Heart left ventricle (tissue), 16 donors: ENCODE results near the gene OTOP3. TPM values are rescaled to one million over a fixed set of nuclear protein-coding genes. Genes with fewer than 3 reads are reported as not detected.

ENCODE experiments used
- ATAC-seq, 4 donors: fragments of 200-7000 bp; cut with Tn5 transposase; one replicate each; pipeline ENCODE4 v1.9.1; 2020 to 2022; ENCODE audit warnings: moderate library complexity in 4 of 4, mild to moderate bottlenecking in 3 of 4, moderate number of reproducible peaks in 1 of 4
- DNase-seq, 5 donors: peaks; one replicate each; pipeline ENCODE4 v3.0.0-alpha.2; 2020
- H3K27ac ChIP-seq, 12 donors: fragments of 200-600 bp; sonication (generic) in 4 of 12; one replicate each; pipeline versions ENCODE4 v1.5.0 to v1.8.0; 2016 to 2022; ENCODE audit warnings: mild to moderate bottlenecking in 2 of 12
- H3K27me3 ChIP-seq, 9 donors: fragments of 200-600 bp; sonication (generic) in 2 of 9; one replicate each; pipeline versions ENCODE4 v1.5.1 to v1.8.0; 2016 to 2022; ENCODE audit warnings: mild to moderate bottlenecking in 3 of 9
- H3K36me3 ChIP-seq, 9 donors: fragments of 200-600 bp; sonication (generic) in 2 of 9; one replicate each; pipeline versions ENCODE4 v1.5.0 to v1.8.0; 2018 to 2022; ENCODE audit warnings: mild to moderate bottlenecking in 2 of 9
- H3K4me1 ChIP-seq, 12 donors: fragments of 200-600 bp; sonication (generic) in 4 of 12; one replicate each; pipeline versions ENCODE4 v1.5.0 to v1.8.0; 2016 to 2022; ENCODE audit warnings: mild to moderate bottlenecking in 3 of 12
- H3K4me3 ChIP-seq, 12 donors: fragments of 200-600 bp; sonication (generic) in 4 of 12; one replicate each; pipeline versions ENCODE4 v1.5.0 to v1.8.0; 2017 to 2022; ENCODE audit warnings: mild to moderate bottlenecking in 9 of 12, moderate library complexity in 4 of 12
- H3K9me3 ChIP-seq, 12 donors: fragments of 200-600 bp; sonication (generic) in 4 of 12; one replicate each; pipeline versions ENCODE4 v1.5.0 to v1.8.0; 2016 to 2022; ENCODE audit warnings: mild to moderate bottlenecking in 1 of 12
- CTCF ChIP-seq, 12 donors: fragments of 200-600 bp; sonication (generic) in 4 of 12; IDR thresholded peaks; one replicate each; pipeline versions ENCODE4 v1.5.0 to v1.8.0; 2018 to 2022; ENCODE audit warnings: antibody characterized with exemption in 12 of 12, mild to moderate bottlenecking in 5 of 12
- POLR2A ChIP-seq, 2 donors: fragments of 450-650 bp; IDR thresholded peaks; one replicate each; pipeline ENCODE4 v1.6.1; 2017; ENCODE audit warnings: antibody characterized with exemption in 2 of 2, mild to moderate bottlenecking in 2 of 2, moderate library complexity in 2 of 2
- WGBS, 4 donors: extraction: QIAGEN DNeasy Blood & Tissue Kit in 2 of 4; methylation state at CpG; one replicate each; pipeline versions ENCODE4 v1.1.5 to v1.1.7; 2013 to 2018; 5-methylcytosine and 5-hydroxymethylcytosine counted together
- intact Hi-C, 10 donors: fragments of 100-400 bp; cut with DNase I; formaldehyde crosslinking; loops; one replicate each; pipeline versions ENCODE4 v1.11.1 to v1.14.2; 2022
- polyA plus RNA-seq, 2 donors: library from polyadenylated mRNA; stranded (reverse); fragments of 200-250 nt; gene quantifications; one replicate each; pipeline ENCODE4 v1.2.3, GENCODE V29; 2013
- total RNA-seq, 9 donors: library from RNA; depleted of rRNA in 2 of 9; stranded (reverse); fragments of >200 nt in 2 of 9; fragmentation: NEBNext Ultra II Directional in 3 of 9; extraction: Animal tissue kit (Norgen Biotek cat#: 25700) in 3 of 9; gene quantifications; one replicate each; pipeline versions ENCODE4 v1.1.0 to v1.2.4, GENCODE V29; 2016 to 2023
- donor health status: ischemic (EF 13 %, LVEDD 7.1; RV severe dilation, severe dysfunction).
- donor health status: healthy with polysubstance abuse.
- donor health status: DM: no; HTN: yes; CAD: no.
- donor health status: DM: no; HTN: no; CAD: no.
- donor health status: ischemic (EF 25% LVEDD 6.9; RV normal size, moderate dysfunction).
- donor health status: ischemic (EF 25% LVEDD 5.7; RV mildly dilated, moderate dysfunction).
- donor health status: healthy.
- donor health status: DM: yes; HTN: yes; CAD: no.
- donor health status: ischemic (EF 35%, LVEDD 5.7; RV mildly dilated, moderate dysfunction).
- donor health status: nonischemic (EF 11% LVEDD 7.7; RV severe dilation, severe dysfunction).
- donor health status: DM: yes; HTN: yes; CAD: no.
- donor health status: PGD.
- donor health status: ischemic (EF 29% LVEDD 5.4; RV normal size, mild dysfunction).
- donor health status: nonischemic (EF 23%, LVEDD 6.1; RV moderate dilation, normal function).

The OTOP3 gene
- total and polyA plus RNA-seq, 11 donors = not detected

DNA sequence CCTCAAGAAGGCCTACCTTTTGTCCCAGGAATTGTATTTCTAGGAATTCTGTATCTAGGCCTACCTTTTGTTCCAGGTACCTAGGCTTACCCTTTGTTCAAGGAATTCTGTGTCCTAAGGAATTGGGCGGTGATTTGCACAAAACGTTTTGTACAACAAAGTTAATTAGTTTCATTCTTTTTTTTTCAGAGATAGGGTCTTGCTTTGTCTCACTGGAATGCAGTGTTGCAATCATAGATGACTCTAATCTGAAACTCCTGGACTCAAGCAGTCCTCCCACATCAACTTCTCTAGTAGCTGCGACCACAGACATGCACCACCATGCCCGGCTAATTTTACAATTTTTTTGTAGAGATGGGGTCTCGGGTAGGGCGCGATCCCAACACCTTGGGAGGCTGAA lies 58.7 kb downstream of the OTOP3 start:
- TF ChIP-seq POLR2A (IDR thresholded peaks at IDR 0.05) (no peak), CTCF (IDR thresholded peaks at IDR 0.05) (no peak)
- DNase-seq (no peak), ATAC-seq (no peak)
- H3K27me3 ChIP-seq = no peaks in the 10 kb centered on the region
- H3K36me3 ChIP-seq = peaks cover 0 to 24% (median 2%) of the 10 kb centered on the region in 9 donors
- H3K27ac ChIP-seq = no peak overlapping the region
- intact Hi-C loops = no loop called here
- H3K4me1 ChIP-seq = peaks cover 2 to 47% (median 23%) of the 10 kb centered on the region in 12 donors
- no peak overlapping the region for H3K4me3 ChIP-seq
- 87 to 89% (median 88%) methylated on average over 7 of the region's 7 CpGs for WGBS, 4 donors
- no peaks in the 10 kb centered on the region for H3K9me3 ChIP-seq

GRCh38 chr17:74995847-74996246 lies 60.1 kb downstream of the OTOP3 start:
- H3K4me1 ChIP-seq = peaks cover 0 to 41% (median 11%) of the 10 kb centered on the region in 12 donors
- DNase-seq (no peak), ATAC-seq (no peak)
- H3K27me3 ChIP-seq = no peaks in the 10 kb centered on the region
- 82 to 89% (median 87%) methylated on average over 5 of the region's 5 CpGs for WGBS, 4 donors
- no peak overlapping the region for H3K4me3 ChIP-seq
- H3K27ac ChIP-seq = no peak overlapping the region
- peaks cover 0 to 38% (median 13%) of the 10 kb centered on the region in 9 donors for H3K36me3 ChIP-seq
- TF ChIP-seq POLR2A (IDR thresholded peaks at IDR 0.05) = no peak
- TF ChIP-seq CTCF (IDR thresholded peaks at IDR 0.05) = no peak
- intact Hi-C loops = no loop called here
- no peaks in the 10 kb centered on the region for H3K9me3 ChIP-seq

GRCh38 chr17:74998783-74999182 lies 63.1 kb downstream of the OTOP3 start:
- Histone ChIP-seq H3K27ac (peak overlapping the region in 10 of 12 donors; percentile 6 to 76 (median 62)), H3K4me1 (peaks cover 0 to 25% (median 6%) of the 10 kb centered on the region in 12 donors), H3K36me3 (peaks cover 3 to 57% (median 40%) of the 10 kb centered on the region in 9 donors), H3K27me3 (no peaks in the 10 kb centered on the region), H3K9me3 (no peaks in the 10 kb centered on the region), H3K4me3 (no peak overlapping the region)
- intact Hi-C loops = no loop called here
- TF ChIP-seq CTCF (IDR thresholded peaks at IDR 0.05) (no peak), POLR2A (IDR thresholded peaks at IDR 0.05) (no peak)
- WGBS, 4 donors = 28 to 43% (median 39%) methylated on average over 4 to 6 of the region's 6 CpGs
- peak; percentile 71 to 92 (median 89) for ATAC-seq
- peak in 4 of 5 donors; percentile 35 to 80 (median 62) for DNase-seq

GRCh38 chr17:74999523-74999922 lies 63.8 kb downstream of the OTOP3 start:
- TF ChIP-seq CTCF (IDR thresholded peaks at IDR 0.05) = no peak
- no peak for TF ChIP-seq POLR2A (IDR thresholded peaks at IDR 0.05)
- ATAC-seq = peak; percentile 84 to 88 (median 85)
- H3K27ac ChIP-seq = peak overlapping the region in 9 of 12 donors; percentile 47 to 76 (median 68)
- intact Hi-C loops = no loop called here
- H3K9me3 ChIP-seq = no peaks in the 10 kb centered on the region
- H3K27me3 ChIP-seq = no peaks in the 10 kb centered on the region
- WGBS, 4 donors = 51 to 80% (median 64%) methylated on average over 4 of the region's 4 CpGs
- H3K4me1 ChIP-seq = peaks cover 0 to 22% (median 6%) of the 10 kb centered on the region in 12 donors
- H3K36me3 ChIP-seq = peaks cover 3 to 64% (median 48%) of the 10 kb centered on the region in 9 donors
- H3K4me3 ChIP-seq = no peak overlapping the region
- DNase-seq = no peak

Other genes with a start within 250 kb of the OTOP3 start
- gene CD300LF, start 223.0 kb upstream of the OTOP3 start, total RNA-seq = 1 to 10 TPM in 2 of 9 donors, under 1 TPM in 5, not detected in 2; 0.20 to 7.0 (median 0.42) TPM
- under 1 TPM; 0.15 to 0.61 TPM for gene CD300LF, start 223.0 kb upstream of the OTOP3 start, polyA plus RNA-seq
- 1 to 10 TPM in 8 of 9 donors, under 1 TPM in 1; 0.76 to 3.6 (median 1.7) TPM for gene RAB37, start 198.6 kb upstream of the OTOP3 start, total RNA-seq
- 1 to 10 TPM in 1 of 2 donors, under 1 TPM in 1; 0.83 to 2.0 TPM for gene RAB37, start 198.6 kb upstream of the OTOP3 start, polyA plus RNA-seq
- gene NHERF1, start 187.3 kb upstream of the OTOP3 start, total RNA-seq = 10 to 100 TPM; 11.6 to 42.2 (median 19.2) TPM
- 10 to 100 TPM in 1 of 2 donors, 1 to 10 TPM in 1; 7.5 to 37.7 TPM for gene NHERF1, start 187.3 kb upstream of the OTOP3 start, polyA plus RNA-seq
- gene NAT9, start 159.6 kb upstream of the OTOP3 start, total RNA-seq = 10 to 100 TPM in 7 of 9 donors, 1 to 10 TPM in 2; 7.9 to 22.9 (median 17.1) TPM
- 10 to 100 TPM; 18.2 to 36.6 TPM for gene NAT9, start 159.6 kb upstream of the OTOP3 start, polyA plus RNA-seq
- gene GRIN2C, start 76.0 kb upstream of the OTOP3 start, total RNA-seq = 1 to 10 TPM in 2 of 9 donors, under 1 TPM in 7; 0.09 to 3.1 (median 0.45) TPM
- under 1 TPM; 0.23 to 0.25 TPM for gene GRIN2C, start 76.0 kb upstream of the OTOP3 start, polyA plus RNA-seq
- 1 to 10 TPM; 2.5 to 8.7 (median 4.7) TPM for gene FDXR, start 62.9 kb upstream of the OTOP3 start, total RNA-seq
- 1 to 10 TPM; 3.7 to 5.5 TPM for gene FDXR, start 62.9 kb upstream of the OTOP3 start, polyA plus RNA-seq
- not detected for gene FADS6, start 42.3 kb upstream of the OTOP3 start, total RNA-seq
- gene FADS6, start 42.3 kb upstream of the OTOP3 start, polyA plus RNA-seq = not detected
- not detected for gene USH1G, start 12.6 kb upstream of the OTOP3 start, total RNA-seq
- gene USH1G, start 12.6 kb upstream of the OTOP3 start, polyA plus RNA-seq = not detected
- not detected for gene OTOP2, start 11.6 kb upstream of the OTOP3 start, total RNA-seq
- not detected for gene OTOP2, start 11.6 kb upstream of the OTOP3 start, polyA plus RNA-seq
- 10 to 100 TPM in 4 of 9 donors, 1 to 10 TPM in 5; 5.7 to 15.7 (median 9.8) TPM for gene HID1, start 36.9 kb downstream of the OTOP3 start, total RNA-seq
- 10 to 100 TPM in 1 of 2 donors, 1 to 10 TPM in 1; 6.7 to 10.7 TPM for gene HID1, start 36.9 kb downstream of the OTOP3 start, polyA plus RNA-seq
- gene CDR2L, start 51.7 kb downstream of the OTOP3 start, total RNA-seq = 10 to 100 TPM; 13.0 to 56.4 (median 18.1) TPM
- gene CDR2L, start 51.7 kb downstream of the OTOP3 start, polyA plus RNA-seq = 10 to 100 TPM; 13.6 to 19.1 TPM
- 10 to 100 TPM; 41.0 to 89.4 (median 55.8) TPM for gene MRPL58, start 76.8 kb downstream of the OTOP3 start, total RNA-seq
- 10 to 100 TPM; 82.0 to 93.8 TPM for gene MRPL58, start 76.8 kb downstream of the OTOP3 start, polyA plus RNA-seq
- 1,000 to 10,000 TPM in 1 of 9 donors, 100 to 1,000 TPM in 8; 597 to 1,208 (median 875) TPM for gene ATP5PD, start 111.1 kb downstream of the OTOP3 start, total RNA-seq
- gene ATP5PD, start 111.1 kb downstream of the OTOP3 start, polyA plus RNA-seq = 1,000 to 10,000 TPM in 1 of 2 donors, 100 to 1,000 TPM in 1; 725 to 2,623 TPM
- gene KCTD2, start 111.3 kb downstream of the OTOP3 start, total RNA-seq = 10 to 100 TPM; 19.8 to 37.7 (median 31.5) TPM
- gene KCTD2, start 111.3 kb downstream of the OTOP3 start, polyA plus RNA-seq = 10 to 100 TPM; 15.7 to 38.7 TPM
- gene SLC16A5, start 152.1 kb downstream of the OTOP3 start, total RNA-seq = 10 to 100 TPM in 6 of 9 donors, 1 to 10 TPM in 3; 4.8 to 23.3 (median 11.1) TPM
- 1 to 10 TPM; 4.3 to 7.8 TPM for gene SLC16A5, start 152.1 kb downstream of the OTOP3 start, polyA plus RNA-seq
- gene ARMC7, start 174.1 kb downstream of the OTOP3 start, total RNA-seq = 1 to 10 TPM; 3.9 to 7.9 (median 5.2) TPM
- 1 to 10 TPM; 4.9 to 7.1 TPM for gene ARMC7, start 174.1 kb downstream of the OTOP3 start, polyA plus RNA-seq
- 10 to 100 TPM; 15.9 to 56.0 (median 22.8) TPM for gene NT5C, start 195.8 kb downstream of the OTOP3 start, total RNA-seq
- 10 to 100 TPM; 29.0 to 45.7 TPM for gene NT5C, start 195.8 kb downstream of the OTOP3 start, polyA plus RNA-seq
- 10 to 100 TPM; 10.4 to 60.8 (median 16.0) TPM for gene JPT1, start 218.6 kb downstream of the OTOP3 start, total RNA-seq
- 10 to 100 TPM; 41.8 to 68.0 TPM for gene JPT1, start 218.6 kb downstream of the OTOP3 start, polyA plus RNA-seq
- 100 to 1,000 TPM in 7 of 9 donors, 10 to 100 TPM in 2; 50.1 to 277 (median 207) TPM for gene SUMO2, start 247.1 kb downstream of the OTOP3 start, total RNA-seq
- gene SUMO2, start 247.1 kb downstream of the OTOP3 start, polyA plus RNA-seq = 10 to 100 TPM; 47.1 to 78.7 TPM